GM21786 (cell line): ENCODE results near the gene ABCC11.
"Not testable (repeated sequence)": the region's sequence is repeated elsewhere in the genome, so short reads cannot be mapped to it uniquely, and the experiment has no call there.

Source experiments
- ATAC-seq: cut with Tn5 transposase; IDR thresholded peaks from one replicate; pipeline ENCODE4 v1.9.1; 2021; ENCODE audit not compliant: unreplicated experiment

The ABCC11 gene

GRCh38 chr16:48250520-48251278 is 3.4 kb upstream of the ABCC11 start:
- no peak for ATAC-seq

- no peak for ATAC-seq
These were observed 1.3 kb downstream of the ABCC11 start for GRCh38 chr16:48246066-48246465.

GRCh38 chr16:48244863-48245195 is 2.5 kb downstream of the ABCC11 start:
- no peak for ATAC-seq

- ATAC-seq, result peak; percentile 99
These were observed 3.1 kb downstream of the ABCC11 start, which contains the start of gene LONP2 for GRCh38 chr16:48244080-48244862. Gene LONP2, plus strand, starts transcription at chr16:48244300. Its CDS starts 89 bp downstream, at chr16:48244389.

- ATAC-seq, result not testable (repeated sequence)
These were observed 7.2 kb downstream of the ABCC11 start for GRCh38 chr16:48240147-48240546.

GRCh38 chr16:48236286-48236685 is 11.1 kb downstream of the ABCC11 start:
- ATAC-seq, result no peak

GRCh38 chr16:48235556-48236136 is 11.7 kb downstream of the ABCC11 start:
- no peak for ATAC-seq

GRCh38 chr16:48235058-48235555 is 12.2 kb downstream of the ABCC11 start:
- ATAC-seq, result no peak

- no peak for ATAC-seq
These were observed 12.7 kb downstream of the ABCC11 start for GRCh38 chr16:48234630-48235029.

- ATAC-seq, result no peak
These were observed 14.8 kb downstream of the ABCC11 start for GRCh38 chr16:48232493-48233040.

GRCh38 chr16:48231727-48232492 is 15.4 kb downstream of the ABCC11 start:
- ATAC-seq, result peak; percentile 82

GRCh38 chr16:48225456-48225855 is 21.9 kb downstream of the ABCC11 start:
- no peak for ATAC-seq

- no peak for ATAC-seq
These were observed 23.8 kb downstream of the ABCC11 start for GRCh38 chr16:48223490-48223889.

- no peak for ATAC-seq
These were observed 26.4 kb downstream of the ABCC11 start for GRCh38 chr16:48220891-48221290.

GRCh38 chr16:48218473-48218872 is 28.9 kb downstream of the ABCC11 start:
- ATAC-seq, result no peak

- no peak for ATAC-seq
These were observed 29.6 kb downstream of the ABCC11 start for GRCh38 chr16:48217708-48218107.

- ATAC-seq, result no peak
These were observed 31.6 kb downstream of the ABCC11 start for GRCh38 chr16:48215738-48216137.

- no peak for ATAC-seq
These were observed 35.3 kb downstream of the ABCC11 start for GRCh38 chr16:48212033-48212432.

GRCh38 chr16:48210747-48211146 is 36.6 kb downstream of the ABCC11 start:
- ATAC-seq, result no peak

- ATAC-seq, result no peak
These were observed 40.6 kb downstream of the ABCC11 start for GRCh38 chr16:48206594-48207242.
